GM19239 (cell line): ENCODE data around the gene STX8.

Experiments used
- DNase-seq: peaks from one replicate; pipeline ENCODE4 v3.0.0; 2011; ENCODE audit warnings: low spot score; ENCODE audit not compliant: insufficient read length
- FAIRE-seq: peaks from 2 replicates; lab custom pipeline; 2011; peaks lifted over from hg19 to GRCh38; lab: Jason Lieb, UNC

The STX8 gene

GRCh38 chr17:9513266-9513665 is 62.4 kb downstream of the STX8 start:
- DNase-seq: no peak
- no peak for FAIRE-seq

- no peak for FAIRE-seq
- no peak for DNase-seq
Measured at GRCh38 chr17:9512323-9513168, 63.1 kb downstream of the STX8 start.

GRCh38 chr17:9509236-9509816 is 66.3 kb downstream of the STX8 start:
- DNase-seq (no peak), FAIRE-seq (no peak)

- no peak for FAIRE-seq
- DNase-seq: no peak
Measured at GRCh38 chr17:9499041-9499440, 76.6 kb downstream of the STX8 start.

- FAIRE-seq: no peak
- no peak for DNase-seq
Measured at GRCh38 chr17:9498490-9498889, 77.1 kb downstream of the STX8 start.

- no peak for FAIRE-seq
- no peak for DNase-seq
Measured at GRCh38 chr17:9488556-9488955, 87.1 kb downstream of the STX8 start.

GRCh38 chr17:9487406-9487805 is 88.2 kb downstream of the STX8 start:
- DNase-seq: no peak
- no peak for FAIRE-seq

GRCh38 chr17:9484789-9485188 is 90.8 kb downstream of the STX8 start:
- no peak for DNase-seq

GRCh38 chr17:9479964-9480363 is 95.7 kb downstream of the STX8 start:
- FAIRE-seq: no peak
- no peak for DNase-seq

More at GRCh38 chr17:9484789-9485188, 90.8 kb downstream of the STX8 start:
- FAIRE-seq: no peak

- DNase-seq (no peak), FAIRE-seq (no peak)
Measured at GRCh38 chr17:9478889-9479288, 96.7 kb downstream of the STX8 start.

- no peak for DNase-seq
Measured at GRCh38 chr17:9475101-9475658, 100.4 kb downstream of the STX8 start.

GRCh38 chr17:9473711-9474110 is 101.9 kb downstream of the STX8 start:
- no peak for DNase-seq

More at GRCh38 chr17:9475101-9475658, 100.4 kb downstream of the STX8 start:
- FAIRE-seq: no peak

GRCh38 chr17:9472541-9472940 is 103.1 kb downstream of the STX8 start:
- no peak for DNase-seq
- no peak for FAIRE-seq

More at GRCh38 chr17:9473711-9474110, 101.9 kb downstream of the STX8 start:
- FAIRE-seq: no peak

GRCh38 chr17:9472094-9472493 is 103.5 kb downstream of the STX8 start:
- FAIRE-seq (no peak), DNase-seq (no peak)

GRCh38 chr17:9470171-9470570 is 105.4 kb downstream of the STX8 start:
- FAIRE-seq: peak; percentile 21
- DNase-seq: peak; percentile 6

- DNase-seq: no peak
- no peak for FAIRE-seq
Measured at GRCh38 chr17:9468937-9469336, 106.7 kb downstream of the STX8 start.

- no peak for FAIRE-seq
Measured at GRCh38 chr17:9468532-9468931, 107.1 kb downstream of the STX8 start.

GRCh38 chr17:9467518-9467917 is 108.1 kb downstream of the STX8 start:
- DNase-seq (no peak), FAIRE-seq (no peak)

More at GRCh38 chr17:9468532-9468931, 107.1 kb downstream of the STX8 start:
- DNase-seq: no peak

- no peak for DNase-seq
- FAIRE-seq: no peak
Measured at GRCh38 chr17:9465210-9465921, 110.3 kb downstream of the STX8 start.

GRCh38 chr17:9457005-9457404 is 118.6 kb downstream of the STX8 start:
- FAIRE-seq (no peak), DNase-seq (no peak)

GRCh38 chr17:9456330-9456729 is 119.3 kb downstream of the STX8 start:
- FAIRE-seq (no peak), DNase-seq (peak; percentile 15)
